ENCODE results near the gene DBF4B. TPM values are rescaled to one million over a fixed set of nuclear protein-coding genes. Genes with fewer than 3 reads are reported as not detected.

Gene DBF4B
- total and polyA plus RNA-seq, 10 of the 15 experiments (the other 5 are each of a cell fraction or from before 2014, with no cell fraction given): 2.4 to 24.6 (median 16.9) TPM

- peaks cover 0 to 2% of the 10 kb centered on the region in 2 experiments; a peak in 2 of 4 replicates for H3K27me3 ChIP-seq (replicated peaks in 1 of 2; ENCODE audit: control insufficient read depth in 2 of 2, insufficient read depth in 2 of 2, low read length in 1 of 2)
- ChIA-PET SMC1A (ENCODE audit: uncharacterized antibody, unreplicated experiment) (interaction anchor here (0.5 kb wide), 1 partner anchor 172 kb away, joined by 3 read pairs; no protein-coding TSS in a partner anchor), RAD21 (ENCODE audit: unreplicated experiment) (interaction anchor here (0.6 kb wide), 1 partner anchor 353 kb away, joined by 3 read pairs; no protein-coding TSS in a partner anchor), POLR2A (no interaction called here), CTCF (no interaction called here)
- whole genome bisulfite sequencing (ENCODE audit: insufficient coverage, insufficient replicate concordance, low lambda C conversion rate, missing lambda C conversion rate): 98% methylated on average over 2 of the region's 2 CpGs
- no peak overlapping the region for H3K4me2 ChIP-seq (ENCODE audit: control insufficient read depth, insufficient read depth)
- no peak overlapping the region for H3K9ac ChIP-seq (ENCODE audit: control insufficient read depth, insufficient read depth, low read length)
- DNase-seq (ENCODE audit: low read depth, low spot score) (no peak), FAIRE-seq (no peak), ATAC-seq (no peak)
- no peaks in the 10 kb centered on the region; the same call in 2 of the 3 replicates for H3K9me3 ChIP-seq (replicated peaks; ENCODE audit: control insufficient read depth, insufficient read depth, low read length)
- in situ Hi-C loops (cut with MboI): no loop called here
- no peaks in the 10 kb centered on the region for H4K20me1 ChIP-seq (ENCODE audit: control insufficient read depth, insufficient read depth)
- no peak overlapping the region for H2AFZ ChIP-seq (ENCODE audit: control insufficient read depth, low read depth, low read length)
- H3K27ac ChIP-seq (ENCODE audit: control insufficient read depth, insufficient read depth): no peak overlapping the region
- H3K4me3 ChIP-seq: no peak overlapping the region
- H3K4me1 ChIP-seq (ENCODE audit: control insufficient read depth, insufficient read depth, low read length): no peaks in the 10 kb centered on the region
- no peaks in the 10 kb centered on the region for H3K36me3 ChIP-seq (ENCODE audit: control insufficient read depth in 2 of 2, insufficient read depth in 2 of 2, low read length in 1 of 2)
- intact Hi-C loops (cut with micrococcal nuclease; ENCODE audit: unreplicated experiment): no loop called here
- no TSS peak for BruUV-seq (replicated peaks)
- H3K79me2 ChIP-seq (ENCODE audit: control insufficient read depth, insufficient read depth, low read length): no peaks in the 10 kb centered on the region
- TF ChIP-seq RELB (IDR thresholded peaks at IDR 0.05; ENCODE audit: low read depth) (no peak), CTCF (IDR thresholded peaks at IDR 0.05 in 2 of 3, conservative IDR thresholded peaks at IDR 0.05 in 1 of 3; ENCODE audit: control insufficient read depth in 2 of 3, extremely low read depth in 1 of 3, insufficient read depth in 1 of 3, low read depth in 3 of 3, low read length in 3 of 3) (no peak), ZNF687 (IDR thresholded peaks at IDR 0.05) (no peak), NR2C1 (IDR thresholded peaks at IDR 0.05) (no peak), RUNX3 (IDR thresholded peaks at IDR 0.05; ENCODE audit: low read length) (no peak), BRCA1 (IDR thresholded peaks at IDR 0.05; ENCODE audit: low read depth, low read length) (no peak), TBL1XR1 (IDR thresholded peaks at IDR 0.05; ENCODE audit: low read depth, low read length) (no peak), KAT2A (conservative IDR thresholded peaks at IDR 0.05; ENCODE audit: control insufficient read depth, low read depth, low read length) (no peak), MYB (IDR thresholded peaks at IDR 0.05; ENCODE audit: borderline replicate concordance, low read depth, low read length) (no peak), SUZ12 (IDR thresholded peaks at IDR 0.05; ENCODE audit: unreplicated experiment) (no peak), KLF5 (IDR thresholded peaks at IDR 0.05; ENCODE audit: partially characterized antibody) (no peak)
- TF ChIP-seq, protein P1, sequence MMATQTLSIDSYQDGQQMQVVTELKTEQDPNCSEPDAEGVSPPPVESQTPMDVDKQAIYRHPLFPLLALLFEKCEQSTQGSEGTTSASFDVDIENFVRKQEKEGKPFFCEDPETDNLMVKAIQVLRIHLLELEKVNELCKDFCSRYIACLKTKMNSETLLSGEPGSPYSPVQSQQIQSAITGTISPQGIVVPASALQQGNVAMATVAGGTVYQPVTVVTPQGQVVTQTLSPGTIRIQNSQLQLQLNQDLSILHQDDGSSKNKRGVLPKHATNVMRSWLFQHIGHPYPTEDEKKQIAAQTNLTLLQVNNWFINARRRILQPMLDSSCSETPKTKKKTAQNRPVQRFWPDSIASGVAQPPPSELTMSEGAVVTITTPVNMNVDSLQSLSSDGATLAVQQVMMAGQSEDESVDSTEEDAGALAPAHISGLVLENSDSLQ (IDR thresholded peaks at IDR 0.05): no peak
These were observed 46.6 kb upstream of the DBF4B start for GRCh38 chr17:44661835-44662234.

Measured in GM12878 (cell line).